NAMALWA (cell line): ENCODE data around the gene KLF11.

ENCODE experiments used
- DNase-seq: peaks from one replicate; pipeline ENCODE4 v3.0.0-alpha.2; 2015; ENCODE audit warnings: low spot score

Gene KLF11

DNA sequence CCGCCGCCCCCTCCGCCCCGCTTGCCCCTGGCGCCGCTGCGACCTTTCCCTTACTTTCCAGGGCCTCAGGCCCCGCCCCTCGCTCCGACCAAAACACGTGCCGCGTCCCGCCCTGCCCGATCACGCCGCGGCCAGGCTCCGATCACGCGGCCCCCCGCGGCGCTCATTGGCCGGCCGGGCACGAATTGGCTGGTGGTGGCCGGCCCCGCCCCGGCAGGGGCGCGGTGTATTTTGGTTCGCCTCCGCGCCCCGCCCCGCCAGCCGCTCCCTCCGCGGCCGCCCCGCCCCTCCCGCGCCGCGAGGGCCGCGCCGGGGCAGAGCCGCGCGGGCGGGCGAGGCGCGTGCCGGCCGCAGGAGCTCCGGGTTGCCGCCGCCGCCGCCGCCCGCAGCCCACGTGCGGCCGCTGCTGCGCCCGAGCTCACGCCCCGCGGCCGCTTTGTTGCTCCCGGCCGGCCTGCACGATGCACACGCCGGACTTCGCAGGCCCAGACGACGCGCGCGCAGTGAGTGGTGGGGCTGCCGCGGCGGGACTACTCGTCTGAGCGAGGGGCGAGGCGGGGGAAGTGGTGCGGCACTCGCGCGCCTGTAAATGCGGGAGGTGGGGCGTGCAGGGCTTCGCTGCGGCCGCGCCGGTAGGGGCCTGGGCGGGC lies at the start of gene KLF11:
TSS of gene KLF11 (plus strand) at position 295 of the 650 bp plus-strand sequence. CDS start at position 462, 167 bp downstream.
- DNase-seq: no peak

DNA sequence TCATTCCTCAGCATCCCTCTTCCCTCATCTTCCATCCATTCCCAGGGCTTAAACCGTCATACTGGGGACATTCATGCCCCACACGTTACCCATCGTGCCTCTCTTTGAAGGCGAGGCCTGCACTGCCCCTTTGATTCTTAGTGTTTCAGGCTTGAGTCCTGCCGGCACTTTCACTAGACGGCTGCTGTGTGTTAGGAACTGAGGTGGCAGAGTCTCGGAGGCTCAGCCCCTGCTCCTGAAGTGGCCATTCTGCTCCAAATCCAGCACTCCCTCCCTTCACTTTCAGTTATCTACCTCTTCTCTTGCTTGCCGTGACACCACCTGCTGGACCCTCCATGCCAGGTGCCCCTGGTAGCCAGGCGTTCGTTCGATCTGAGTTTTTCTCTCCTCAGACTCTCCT lies 48.9 kb upstream of the KLF11 start:
- no peak for DNase-seq

DNA sequence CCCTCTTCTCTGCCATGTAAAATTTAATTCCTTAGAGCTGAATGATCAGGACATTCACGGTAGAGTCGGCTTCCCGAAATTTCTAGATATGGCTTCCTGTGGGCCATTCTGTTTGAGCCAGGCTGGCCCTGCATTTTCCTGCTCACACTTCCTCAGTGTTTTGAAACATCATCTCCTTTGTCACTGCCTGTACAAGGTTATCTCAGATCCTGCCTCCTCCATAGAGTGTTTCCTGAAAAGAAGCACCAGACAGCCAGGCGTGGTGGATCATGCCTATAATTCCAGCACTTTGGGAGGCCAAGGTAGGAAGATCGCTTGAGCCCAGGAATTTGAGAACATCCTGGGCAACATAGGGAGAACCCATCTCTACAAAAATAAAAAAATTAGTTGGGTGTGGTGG lies 48.3 kb upstream of the KLF11 start:
- no peak for DNase-seq

DNA sequence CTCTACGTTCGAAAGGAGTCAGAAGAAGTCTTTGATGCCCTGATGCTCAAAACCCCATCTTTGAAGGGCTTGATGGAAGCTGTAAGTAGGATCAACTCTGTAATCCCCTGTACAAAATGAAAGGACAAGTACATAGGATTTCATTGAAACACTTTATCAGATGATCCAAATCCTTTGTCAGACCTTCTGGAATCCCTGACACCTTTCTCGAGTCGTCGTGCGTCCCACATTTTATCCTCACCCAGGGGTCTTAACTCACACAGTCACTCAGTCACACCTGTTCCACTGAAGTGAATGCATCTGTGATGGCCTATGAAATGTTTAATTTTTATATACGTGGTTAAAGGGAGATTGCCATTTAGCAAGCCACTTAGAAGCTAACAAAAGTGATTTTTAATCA lies 47.0 kb upstream of the KLF11 start:
- DNase-seq: no peak

DNA sequence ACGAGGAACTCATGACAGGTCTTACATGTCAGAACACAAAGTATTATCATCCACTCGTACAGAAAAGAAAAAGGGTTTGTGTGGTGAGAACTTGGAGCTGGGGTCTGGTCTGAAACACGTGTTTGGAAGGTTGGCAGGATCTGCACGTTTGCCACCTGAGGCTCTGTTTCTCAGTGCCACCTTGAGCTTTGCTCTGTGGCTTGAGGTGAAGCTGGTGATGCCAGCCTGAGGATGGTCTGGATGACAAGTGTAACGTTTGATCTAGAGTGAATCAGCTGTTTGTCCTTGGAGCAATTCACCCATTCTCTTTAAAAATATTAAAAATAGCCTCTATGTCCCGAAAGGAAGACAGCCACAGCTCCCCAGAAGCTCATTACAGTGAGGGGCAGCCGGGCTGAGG lies 45.4 kb upstream of the KLF11 start:
- no peak for DNase-seq

DNA sequence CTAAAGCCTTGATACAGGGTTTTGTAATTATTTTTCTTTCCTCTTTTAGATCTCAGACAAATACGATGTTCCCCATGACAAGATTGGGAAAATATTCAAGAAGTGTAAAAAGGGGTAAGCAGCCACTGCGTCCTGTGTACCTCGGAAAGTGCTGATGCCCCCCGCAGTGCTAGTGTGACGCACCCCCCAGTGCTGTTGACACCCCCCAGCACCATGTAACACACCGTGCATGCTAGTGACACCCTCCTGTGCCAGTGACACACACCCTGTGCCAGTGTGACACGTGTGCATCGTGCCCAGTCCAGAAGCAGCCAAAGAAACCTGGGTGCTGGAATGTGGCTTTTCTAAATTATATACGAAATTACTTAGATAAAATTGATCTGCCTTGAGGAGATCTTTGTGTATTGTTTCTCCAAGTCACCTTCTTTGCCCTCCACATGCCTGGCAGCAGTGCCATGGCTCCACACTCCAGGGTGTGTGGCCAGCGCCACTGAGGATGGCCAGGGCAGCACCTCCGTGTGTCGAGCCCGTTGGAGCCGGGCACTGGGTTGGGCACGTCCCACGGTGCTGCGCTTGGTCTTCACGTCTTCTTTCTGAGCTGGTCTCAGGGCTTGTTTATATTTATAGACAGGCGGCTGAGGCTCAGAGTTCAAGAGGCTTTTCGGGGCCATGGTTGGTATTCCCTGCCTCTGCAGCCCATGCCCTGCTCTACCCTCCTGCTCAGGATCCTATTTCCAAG lies 44.3 kb upstream of the KLF11 start:
- no peak for DNase-seq

DNA sequence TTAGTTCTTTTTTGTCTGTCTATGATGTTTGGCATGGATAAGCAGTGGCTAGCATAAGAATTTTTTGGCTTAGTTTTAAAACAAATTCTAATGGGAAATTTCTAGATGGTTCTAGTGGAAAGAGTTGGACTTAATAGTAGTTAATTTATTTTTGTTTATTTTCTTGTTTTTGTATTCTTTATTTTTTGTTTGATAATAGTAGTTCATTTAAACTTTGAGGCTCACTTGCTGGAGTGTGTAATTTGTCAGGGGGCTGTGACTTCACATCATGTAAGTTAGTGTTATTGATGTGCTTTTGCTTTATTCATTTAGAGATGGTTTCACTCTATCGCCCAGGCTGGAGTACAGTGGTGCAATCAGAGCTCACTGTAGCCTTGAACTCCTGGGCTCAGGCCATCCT lies 43.7 kb upstream of the KLF11 start:
- DNase-seq: no peak

DNA sequence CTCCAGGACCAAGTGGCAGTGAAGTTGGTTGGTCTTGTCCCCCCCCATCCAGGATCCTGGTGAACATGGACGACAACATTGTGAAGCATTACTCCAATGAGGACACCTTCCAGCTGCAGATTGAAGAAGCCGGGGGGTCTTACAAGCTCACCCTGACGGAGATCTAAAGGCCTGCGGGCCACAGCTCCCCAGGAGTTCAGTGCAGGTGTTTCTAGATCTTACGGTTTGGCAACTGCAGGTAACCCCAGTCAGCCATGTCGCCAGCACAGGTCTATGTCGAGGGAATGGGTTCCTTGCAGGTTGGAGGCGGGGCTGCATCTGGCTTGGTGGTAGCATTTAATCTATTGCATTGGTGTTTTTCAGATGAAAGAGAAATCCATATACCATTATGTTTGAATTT lies 42.8 kb upstream of the KLF11 start:
- no peak for DNase-seq

DNA sequence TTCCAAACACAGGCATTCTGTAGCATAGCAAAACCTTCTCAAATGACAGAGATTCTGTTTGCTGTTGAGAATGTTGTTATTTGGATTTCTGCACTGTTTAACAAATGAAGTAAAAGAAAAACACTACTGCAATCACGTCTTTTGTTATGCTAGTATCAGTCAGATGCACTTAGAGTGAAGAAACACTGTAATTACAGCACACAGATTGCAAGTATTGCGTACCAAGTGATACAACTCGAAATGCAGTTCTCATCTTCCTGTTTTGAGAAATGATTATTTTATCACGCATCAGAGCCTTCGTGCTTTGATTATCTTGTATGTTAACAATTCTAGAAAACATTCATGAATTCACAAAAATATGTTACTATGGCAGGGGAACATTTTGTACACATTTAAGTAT lies 41.8 kb upstream of the KLF11 start:
- DNase-seq: no peak

DNA sequence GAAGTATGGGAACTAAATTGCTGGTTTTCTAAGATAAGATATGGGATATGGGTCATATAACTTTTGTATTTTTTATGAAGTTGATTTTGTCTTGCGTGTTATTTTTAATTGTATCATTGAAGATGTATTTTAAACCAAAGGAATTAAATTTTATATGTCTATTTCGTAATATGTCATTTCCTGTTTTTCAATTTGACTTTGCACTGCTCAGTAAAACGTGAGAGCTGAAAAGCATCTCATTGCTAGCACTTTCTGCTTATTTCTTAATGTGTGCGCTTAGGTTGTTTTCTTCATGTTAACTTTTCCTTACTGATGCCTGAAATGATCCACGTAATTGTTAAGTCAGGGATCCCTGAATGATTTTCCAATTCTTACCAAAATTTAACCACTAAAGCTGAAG lies 41.2 kb upstream of the KLF11 start:
- no peak for DNase-seq

DNA sequence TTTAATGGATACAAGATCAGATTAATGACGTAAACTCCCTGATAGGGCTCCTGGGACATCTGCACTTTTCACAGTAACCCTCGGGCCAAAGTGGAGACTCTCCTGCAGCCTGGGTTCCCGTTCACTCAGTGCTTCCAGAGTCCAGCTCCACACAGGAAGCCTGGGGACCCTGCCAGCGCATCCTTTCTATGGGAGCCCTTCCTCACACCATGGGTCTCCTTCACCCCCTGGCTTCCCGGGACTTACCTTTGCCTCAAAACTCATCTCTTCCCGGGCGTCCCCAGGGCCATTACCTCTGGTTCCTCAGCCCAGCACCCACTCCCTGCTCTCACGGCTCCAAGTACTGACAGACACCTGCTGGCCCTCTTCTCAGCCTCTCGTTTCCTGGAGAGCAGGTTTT lies 40.7 kb upstream of the KLF11 start:
- DNase-seq: no peak

DNA sequence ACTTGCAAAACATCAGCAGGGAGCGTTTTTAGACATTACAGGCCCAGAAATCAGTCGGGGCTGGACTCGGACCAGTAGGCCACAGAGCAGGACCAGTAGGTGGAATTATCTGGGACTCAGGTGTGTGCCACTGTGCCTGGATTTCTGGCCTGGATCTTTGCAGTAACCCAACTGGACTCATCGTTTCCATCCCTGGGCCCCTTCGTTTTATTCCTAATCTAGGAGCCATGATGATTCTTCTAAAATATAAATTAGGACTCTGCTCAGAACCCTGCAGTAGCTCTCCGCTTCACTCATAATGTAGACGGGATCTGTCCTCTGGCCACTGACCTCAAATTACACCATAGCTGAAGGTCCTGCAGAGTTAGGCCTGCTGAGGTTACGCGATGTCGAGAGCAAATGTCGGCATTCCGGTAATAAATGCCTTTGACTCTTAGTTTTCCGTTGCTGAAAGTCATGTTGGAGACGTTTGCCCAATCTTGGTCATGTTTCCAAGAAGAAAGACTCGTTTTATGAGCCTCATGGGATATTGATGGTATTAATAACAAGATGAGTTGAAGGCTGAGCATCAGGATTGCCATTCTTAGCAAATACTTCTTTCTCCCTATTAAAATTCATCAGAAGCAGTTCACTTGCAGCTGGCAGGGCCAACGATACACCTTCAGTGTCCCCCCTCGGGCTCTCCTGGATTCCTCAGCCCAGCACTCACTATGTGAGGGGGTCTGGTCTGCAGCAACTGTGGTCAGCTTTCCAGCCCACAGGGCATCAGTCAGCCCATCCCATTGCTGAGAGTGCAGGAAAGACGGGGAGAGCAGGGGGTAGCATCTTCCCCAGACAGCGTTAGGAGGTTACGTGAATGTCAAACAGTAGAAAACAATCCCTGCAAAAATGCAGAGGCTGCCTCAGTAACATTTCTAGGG lies 39.9 kb upstream of the KLF11 start:
- no peak for DNase-seq

DNA sequence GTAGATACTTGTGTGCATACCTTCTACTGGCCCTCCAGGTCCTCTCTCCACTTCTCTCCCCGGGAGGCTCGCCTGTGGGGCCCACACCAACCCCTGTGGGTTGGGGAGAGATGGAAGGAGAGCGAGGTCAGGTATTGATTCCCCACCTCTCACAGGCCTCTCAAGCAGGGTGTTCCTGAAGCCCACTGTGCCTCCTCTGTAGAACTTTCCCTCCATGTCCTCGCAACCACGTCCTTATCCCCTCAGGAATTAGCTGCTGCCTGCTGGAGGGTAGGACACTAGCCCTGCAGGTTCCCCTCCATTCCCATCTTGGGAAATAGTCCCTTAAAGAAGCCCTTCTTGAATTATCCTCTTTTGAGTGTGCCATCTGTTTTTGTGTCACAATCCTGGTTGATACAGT lies 38.9 kb upstream of the KLF11 start:
- no peak for DNase-seq

DNA sequence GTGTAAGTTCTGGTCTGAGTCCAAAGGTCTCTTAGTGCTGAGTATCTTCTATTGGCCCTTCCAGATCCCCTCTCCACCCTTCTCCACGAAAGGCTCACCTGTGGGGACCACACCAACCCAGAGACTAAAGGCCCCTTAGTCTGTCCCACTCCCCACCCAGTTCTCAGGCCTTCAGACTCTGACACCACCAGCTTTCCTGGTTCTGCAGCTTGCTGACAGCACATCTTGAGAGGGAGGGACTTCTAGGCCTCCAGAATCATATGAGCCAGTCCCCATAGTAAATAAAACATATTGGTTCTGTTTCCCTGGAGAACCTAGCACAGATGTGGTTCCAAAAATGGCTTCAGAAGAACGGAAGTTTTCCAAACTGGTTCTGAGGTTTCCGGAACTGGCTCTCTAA lies 38.5 kb upstream of the KLF11 start:
- DNase-seq: no peak

DNA sequence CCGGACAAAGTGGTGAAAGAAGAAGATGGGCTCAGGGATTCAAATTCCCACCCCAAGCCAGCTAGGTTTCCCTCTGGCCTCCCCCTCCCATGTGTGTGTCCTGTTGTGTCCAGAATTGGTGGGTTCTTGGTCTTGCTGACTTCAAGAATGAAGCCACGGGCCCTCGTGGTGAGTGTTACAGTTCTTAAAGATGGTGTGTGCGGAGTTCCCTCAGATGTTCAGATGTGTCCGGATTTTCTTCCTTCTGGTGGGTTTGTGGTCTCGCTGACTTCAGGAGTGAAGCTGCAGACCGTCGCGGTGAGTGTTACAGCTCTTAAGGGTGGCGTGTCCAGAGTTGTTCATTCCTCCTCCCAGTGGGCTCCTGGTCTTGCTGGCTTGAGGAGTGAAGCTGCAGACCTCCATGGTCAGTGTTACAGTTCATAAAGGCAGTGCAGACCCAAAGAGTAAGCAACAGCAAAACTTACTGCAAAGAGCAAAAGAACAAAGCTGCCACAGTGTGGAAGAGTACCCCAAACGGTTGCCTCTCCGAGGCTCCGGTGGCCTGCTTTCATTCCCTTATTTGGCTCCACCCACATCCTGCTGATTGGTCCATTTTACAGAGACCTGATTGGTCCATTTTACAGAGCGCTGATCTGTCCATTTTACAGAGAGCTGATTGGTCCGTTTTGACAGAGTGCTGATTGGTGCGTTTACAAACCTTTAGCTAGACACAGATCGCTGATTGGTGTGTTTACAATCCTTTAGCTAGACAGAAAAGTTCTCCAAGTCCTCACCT lies 37.7 kb upstream of the KLF11 start:
- DNase-seq: no peak

DNA sequence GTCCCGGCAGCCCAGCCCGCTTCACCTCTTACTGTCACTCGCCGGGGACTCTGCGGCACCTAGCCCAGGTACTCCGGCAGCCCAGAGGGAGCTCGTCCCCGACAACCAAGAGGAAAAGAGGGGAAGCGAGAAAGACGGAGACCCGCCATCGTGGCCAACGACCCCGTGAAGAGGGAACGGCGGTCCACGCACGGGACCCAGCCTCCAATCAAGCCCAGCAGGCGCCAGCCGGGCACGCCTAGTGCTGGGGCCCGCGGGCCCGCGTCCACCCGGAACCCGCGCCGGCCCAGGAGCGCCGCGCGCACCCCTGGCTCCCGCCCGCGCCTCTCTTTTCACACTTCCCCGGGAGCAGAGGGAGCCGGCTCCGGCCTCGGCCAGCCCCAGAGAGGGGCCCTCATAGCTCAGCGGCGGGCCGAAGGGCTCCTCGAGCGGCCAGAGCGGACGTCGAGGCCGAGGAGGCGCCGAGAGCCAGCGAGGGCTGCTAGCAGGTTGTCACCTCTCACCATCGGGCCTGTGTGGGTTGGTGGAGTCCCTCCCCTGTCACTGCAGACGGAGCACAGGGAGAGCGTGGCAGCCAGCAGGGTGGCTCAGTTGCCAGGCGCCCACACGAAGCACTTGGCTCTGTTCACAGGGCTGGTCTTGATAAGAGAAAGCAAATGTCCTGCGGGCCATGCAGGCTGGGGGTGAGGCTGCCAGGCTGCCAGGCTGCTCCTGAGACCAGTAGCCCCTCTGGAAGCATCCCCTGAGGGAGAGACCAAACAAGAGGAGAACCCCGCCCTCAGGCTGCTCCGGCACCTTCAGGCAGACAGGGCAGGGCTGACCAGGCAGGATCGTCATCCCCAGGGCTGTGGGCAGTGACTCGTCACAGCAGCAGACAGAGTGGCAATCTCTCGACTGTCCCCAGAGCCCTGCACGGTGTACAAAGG lies 36.9 kb upstream of the KLF11 start:
- DNase-seq: no peak

DNA sequence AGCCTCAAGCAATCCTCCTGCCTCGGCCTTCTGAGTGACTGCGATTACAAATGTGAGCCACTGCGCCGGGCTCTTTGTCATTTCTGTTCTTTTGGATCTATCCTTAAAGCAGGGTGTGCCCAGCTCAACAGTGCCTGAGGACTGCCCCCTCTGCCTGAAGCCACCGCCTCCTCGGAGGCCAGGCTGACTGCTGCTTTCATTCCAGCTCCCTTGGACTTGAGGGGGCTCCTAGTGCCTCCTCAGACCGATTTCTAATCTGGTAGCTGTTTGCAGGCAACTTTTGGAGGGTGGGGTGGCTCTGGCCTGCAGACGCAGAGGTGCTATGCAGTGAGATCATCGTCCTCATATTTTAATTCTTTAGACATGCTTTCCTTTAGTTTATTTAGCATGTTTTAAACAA lies 35.9 kb upstream of the KLF11 start:
- no peak for DNase-seq

DNA sequence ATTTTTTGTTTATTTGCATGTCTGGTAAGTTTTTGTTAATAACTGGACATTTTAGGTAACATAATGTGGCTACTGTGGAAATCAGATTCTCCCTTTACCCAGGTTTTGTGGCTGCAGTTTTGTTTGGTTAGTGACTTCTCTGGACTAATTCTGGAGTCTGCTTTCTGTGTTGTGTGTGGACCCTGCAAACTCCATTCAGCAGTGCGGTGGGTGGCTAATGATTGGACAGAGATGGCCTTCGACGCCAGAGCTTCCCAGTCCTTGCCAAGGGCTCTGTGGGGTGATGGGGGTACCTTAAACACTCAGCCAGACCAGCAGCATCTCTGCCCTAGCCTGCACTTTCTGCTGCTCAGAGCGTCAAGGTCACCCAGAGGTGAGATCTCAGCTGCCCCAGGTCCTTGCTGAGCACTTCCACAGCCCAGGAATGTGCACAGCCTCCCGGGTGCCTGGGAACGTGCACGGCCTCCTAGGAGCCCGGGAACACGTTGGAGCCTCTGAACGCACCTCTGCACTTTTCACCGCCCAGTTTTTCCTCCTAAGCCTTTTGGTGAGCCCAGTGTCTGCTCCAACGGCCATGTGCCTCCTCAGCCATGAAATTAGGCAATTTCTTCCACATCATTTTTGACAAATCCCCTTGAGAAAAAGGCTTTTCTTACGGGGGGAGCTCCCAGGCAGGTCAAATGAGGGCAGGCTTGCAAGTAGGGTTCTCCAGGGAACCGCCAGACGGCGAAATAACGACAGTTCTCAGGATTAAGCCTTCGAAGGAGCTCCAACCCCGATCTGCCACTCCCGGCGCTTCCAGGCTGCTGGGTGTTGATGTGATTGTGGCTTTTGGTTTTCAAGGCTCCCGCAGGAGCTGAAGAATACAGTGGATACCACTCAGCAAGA lies 35.2 kb upstream of the KLF11 start:
- no peak for DNase-seq

DNA sequence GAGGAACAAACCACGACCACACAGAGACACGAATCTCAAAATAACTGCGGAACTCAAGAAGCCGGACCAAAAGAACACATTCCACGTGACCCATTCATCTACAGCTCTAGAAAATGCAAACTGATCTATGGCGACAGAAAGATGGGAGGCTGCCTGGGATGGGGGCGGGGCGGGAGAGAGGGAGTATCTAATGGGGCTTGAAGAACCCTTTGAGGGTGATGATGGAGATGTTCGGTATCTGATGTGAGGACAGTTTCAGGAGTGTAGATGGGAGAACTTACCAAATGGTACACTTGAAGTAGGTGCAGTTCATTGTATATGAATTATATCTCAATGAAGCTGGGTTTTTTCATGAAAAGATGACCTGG lies 34.6 kb upstream of the KLF11 start:
- DNase-seq: no peak

DNA sequence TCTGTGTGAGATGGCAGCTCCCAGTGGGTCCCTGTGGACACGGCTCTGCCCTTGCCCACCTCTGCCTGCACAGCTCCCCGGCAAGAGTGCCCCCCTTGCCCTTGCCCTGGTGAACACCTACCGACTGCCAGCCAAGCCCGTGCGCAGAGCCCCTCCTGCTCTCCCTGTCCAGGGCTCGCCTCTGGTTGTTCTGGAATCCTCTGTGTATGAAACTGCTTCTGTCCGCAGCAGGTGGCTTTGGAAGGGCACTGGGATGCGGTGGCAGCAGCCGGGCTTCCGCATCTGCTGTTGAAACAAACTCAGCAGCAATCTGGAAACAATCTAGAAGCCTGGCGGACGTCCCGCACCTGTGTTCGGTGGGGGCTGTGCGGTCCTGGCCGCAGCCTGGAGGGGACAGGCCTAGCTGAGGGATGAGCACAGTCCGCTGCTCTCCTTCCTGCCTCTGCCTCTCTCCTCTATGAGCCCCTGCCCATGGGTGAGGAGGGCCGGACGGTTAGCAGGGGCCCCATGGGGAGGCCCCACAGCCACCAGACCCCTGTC lies 34.0 kb upstream of the KLF11 start:
- DNase-seq: no peak
